GM12872 (cell line): ENCODE measurements around the gene ZBED3.

ENCODE experiments used
- TF ChIP-seq, protein P1 (sequence below): IDR thresholded peaks from 3 replicates; pipeline ENCODE4 v1.5.1; 2011; ENCODE audit warnings: low read depth, mild to moderate bottlenecking, low read length, moderate library complexity; ENCODE audit not compliant: insufficient read depth

Gene ZBED3

DNA sequence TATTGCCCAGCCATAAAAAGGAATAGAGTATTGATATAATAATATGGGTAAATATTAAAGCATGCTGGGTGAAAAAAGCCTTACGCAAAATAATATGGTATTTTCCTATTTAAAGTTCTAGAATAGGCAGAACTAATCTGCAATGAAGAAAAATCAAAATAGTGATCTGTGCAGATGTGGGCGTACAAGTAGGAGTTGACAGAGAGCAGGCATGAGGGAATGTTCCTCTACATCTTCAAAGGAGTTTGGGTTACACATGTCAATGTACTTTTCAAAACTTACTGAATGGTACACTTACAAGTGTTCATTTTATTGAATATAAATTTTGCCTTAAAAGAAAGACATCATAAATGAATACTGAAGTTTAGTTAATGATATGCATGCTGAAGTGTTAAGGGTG, 33.0 kb upstream of the ZBED3 start:
- TF ChIP-seq, protein P1, sequence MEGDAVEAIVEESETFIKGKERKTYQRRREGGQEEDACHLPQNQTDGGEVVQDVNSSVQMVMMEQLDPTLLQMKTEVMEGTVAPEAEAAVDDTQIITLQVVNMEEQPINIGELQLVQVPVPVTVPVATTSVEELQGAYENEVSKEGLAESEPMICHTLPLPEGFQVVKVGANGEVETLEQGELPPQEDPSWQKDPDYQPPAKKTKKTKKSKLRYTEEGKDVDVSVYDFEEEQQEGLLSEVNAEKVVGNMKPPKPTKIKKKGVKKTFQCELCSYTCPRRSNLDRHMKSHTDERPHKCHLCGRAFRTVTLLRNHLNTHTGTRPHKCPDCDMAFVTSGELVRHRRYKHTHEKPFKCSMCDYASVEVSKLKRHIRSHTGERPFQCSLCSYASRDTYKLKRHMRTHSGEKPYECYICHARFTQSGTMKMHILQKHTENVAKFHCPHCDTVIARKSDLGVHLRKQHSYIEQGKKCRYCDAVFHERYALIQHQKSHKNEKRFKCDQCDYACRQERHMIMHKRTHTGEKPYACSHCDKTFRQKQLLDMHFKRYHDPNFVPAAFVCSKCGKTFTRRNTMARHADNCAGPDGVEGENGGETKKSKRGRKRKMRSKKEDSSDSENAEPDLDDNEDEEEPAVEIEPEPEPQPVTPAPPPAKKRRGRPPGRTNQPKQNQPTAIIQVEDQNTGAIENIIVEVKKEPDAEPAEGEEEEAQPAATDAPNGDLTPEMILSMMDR, result no peak

- TF ChIP-seq, protein P1, result no peak
These were observed 30.1 kb upstream of the ZBED3 start for GRCh38 chr5:77117161-77117560.

- TF ChIP-seq, protein P1, result no peak
These were observed 17.7 kb upstream of the ZBED3 start for GRCh38 chr5:77104813-77105212.

GRCh38 chr5:77103457-77103856, 16.4 kb upstream of the ZBED3 start:
- TF ChIP-seq, protein P1, result no peak

GRCh38 chr5:77102549-77102948, 15.5 kb upstream of the ZBED3 start:
- TF ChIP-seq, protein P1, result no peak

- TF ChIP-seq, protein P1, result no peak
These were observed 14.2 kb upstream of the ZBED3 start for GRCh38 chr5:77101298-77101697.

DNA sequence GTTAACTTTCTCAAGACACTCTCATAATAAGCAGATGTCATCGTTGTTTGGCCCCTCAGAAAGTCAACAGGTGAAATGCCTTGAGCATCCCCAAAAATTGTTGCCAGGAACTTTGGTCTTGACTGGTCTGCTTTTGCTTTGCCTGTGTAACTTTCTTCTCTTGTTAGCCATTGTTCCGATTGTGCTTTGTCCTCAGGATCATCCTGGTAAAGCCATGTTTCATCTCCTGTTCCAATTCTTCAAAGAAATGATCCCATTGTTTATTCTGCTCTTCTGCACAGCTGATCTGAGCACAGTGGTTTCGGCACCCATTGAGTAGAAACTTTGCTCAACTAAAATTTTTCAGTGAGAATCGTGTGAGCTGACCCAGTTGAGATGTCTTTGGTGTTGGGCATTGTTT, 8.1 kb upstream of the ZBED3 start:
- TF ChIP-seq, protein P1, result no peak
